GM20000 (cell line): ENCODE measurements around the gene IL10.

ENCODE experiments used
- DNase-seq: peaks from one replicate; pipeline ENCODE4 v3.0.0; 2012; ENCODE audit warnings: low spot score
- CTCF ChIP-seq: IDR thresholded peaks from 2 replicates; pipeline ENCODE4 v1.5.1; 2012; ENCODE audit warnings: mild to moderate bottlenecking, control low read depth; ENCODE audit errors: extremely low read depth, missing control alignments

IL10 gene

GRCh38 chr1:206761159-206761768 is 11.0 kb downstream of the IL10 start:
- DNase-seq = no peak
- no peak for TF ChIP-seq CTCF

GRCh38 chr1:206760590-206760989 is 11.7 kb downstream of the IL10 start:
- no peak for TF ChIP-seq CTCF
- no peak for DNase-seq

GRCh38 chr1:206757524-206758266 is 14.6 kb downstream of the IL10 start:
- no peak for DNase-seq
- no peak for TF ChIP-seq CTCF

- no peak for TF ChIP-seq CTCF
- DNase-seq = no peak
Measured at GRCh38 chr1:206754011-206754410, 18.3 kb downstream of the IL10 start.

- DNase-seq = no peak
Measured at GRCh38 chr1:206753141-206753540, 19.2 kb downstream of the IL10 start.

GRCh38 chr1:206752481-206752880 is 19.8 kb downstream of the IL10 start:
- no peak for DNase-seq
- TF ChIP-seq CTCF = no peak

More at GRCh38 chr1:206753141-206753540, 19.2 kb downstream of the IL10 start:
- no peak for TF ChIP-seq CTCF

- DNase-seq = no peak
- no peak for TF ChIP-seq CTCF
Measured at GRCh38 chr1:206751891-206752290, 20.4 kb downstream of the IL10 start.
